Neuronal stem cell (in vitro differentiated cells): Measurements from ENCODE around the gene MSRB2.

Experiments used
- DNase-seq: peaks from one replicate; pipeline ENCODE4 v3.0.0-alpha.2; 2013; ENCODE audit warnings: low spot score
- H2AFZ ChIP-seq: one replicate; pipeline ENCODE4 v1.6.1; 2013; ENCODE audit warnings: mild to moderate bottlenecking, low read length, inconsistent platforms
- H2AK5ac ChIP-seq: 2 replicates; pipeline ENCODE4 v1.6.1; 2013; ENCODE audit warnings: low read depth, mild to moderate bottlenecking, inconsistent platforms, low read length, moderate library complexity, mixed read lengths
- H2BK120ac ChIP-seq: 2 replicates; pipeline ENCODE4 v1.6.1; 2013; ENCODE audit warnings: low read depth, mild to moderate bottlenecking, inconsistent platforms, low read length, moderate library complexity, mixed read lengths
- H2BK12ac ChIP-seq: one replicate; pipeline ENCODE4 v1.6.1; 2013; ENCODE audit warnings: low read length, inconsistent platforms
- H2BK15ac ChIP-seq: 2 replicates; pipeline ENCODE4 v1.6.1; 2013; ENCODE audit warnings: mild to moderate bottlenecking, low read length, inconsistent platforms, mixed read lengths
- H2BK5ac ChIP-seq: one replicate; pipeline ENCODE4 v1.6.1; 2013; ENCODE audit warnings: inconsistent platforms, mild to moderate bottlenecking, low read length, moderate library complexity
- H3K14ac ChIP-seq: one replicate; pipeline ENCODE4 v1.6.1; 2013; ENCODE audit warnings: low read length, inconsistent platforms
- H3K18ac ChIP-seq: 2 replicates; pipeline ENCODE4 v1.6.1; 2013; ENCODE audit warnings: low read length, inconsistent platforms
- H3K23ac ChIP-seq: 2 replicates; pipeline ENCODE4 v1.6.1; 2013; ENCODE audit warnings: low read depth, mild to moderate bottlenecking, mixed read lengths, low read length, inconsistent platforms; ENCODE audit not compliant: poor library complexity
- H3K27ac ChIP-seq: replicated peaks from 3 replicates; pipeline ENCODE4 v1.5.1; 2013; ENCODE audit warnings: low read length, inconsistent platforms
- H3K27me3 ChIP-seq, 3 experiments: 2 replicates each; pipeline ENCODE4 v1.6.1; 2013; ENCODE audit warnings: low read length in 3 of 3, mild to moderate bottlenecking in 2 of 3, inconsistent platforms in 1 of 3, low read depth in 1 of 3, mixed read lengths in 1 of 3, moderate library complexity in 1 of 3; ENCODE audit not compliant: control insufficient read depth in 3 of 3, insufficient read depth in 3 of 3
- H3K36me3 ChIP-seq, 2 donors: replicated peaks in 1 of 2; 2 replicates each; pipeline ENCODE4 v1.6.1; 2013; ENCODE audit warnings: low read length in 2 of 2; ENCODE audit not compliant: control insufficient read depth in 2 of 2, insufficient read depth in 2 of 2
- H3K4ac ChIP-seq: 2 replicates; pipeline ENCODE4 v1.6.1; 2013; ENCODE audit warnings: inconsistent platforms, mild to moderate bottlenecking, low read length, moderate library complexity
- H3K4me1 ChIP-seq, 2 donors: 1 replicate in 1 of 2; 2 replicates in 1 of 2; pipeline ENCODE4 v1.6.1; 2013; ENCODE audit warnings: low read length in 2 of 2, low read depth in 1 of 2; ENCODE audit not compliant: control insufficient read depth in 2 of 2, insufficient read depth in 1 of 2
- H3K4me2 ChIP-seq: one replicate; pipeline ENCODE4 v1.6.1; 2013; ENCODE audit warnings: mild to moderate bottlenecking, low read length, inconsistent platforms; ENCODE audit not compliant: insufficient read depth, poor library complexity, severe bottlenecking
- H3K4me3 ChIP-seq, 2 donors: 2 replicates each; pipeline ENCODE4 v1.5.1; 2013; ENCODE audit warnings: low read length in 2 of 2, mild to moderate bottlenecking in 2 of 2, inconsistent platforms in 1 of 2, moderate library complexity in 1 of 2
- H3K79me1 ChIP-seq: one replicate; pipeline ENCODE4 v1.6.1; 2013; ENCODE audit warnings: low read depth, mild to moderate bottlenecking, inconsistent platforms, low read length, moderate library complexity
- H3K9ac ChIP-seq: one replicate; pipeline ENCODE4 v1.6.1; 2013; ENCODE audit warnings: mild to moderate bottlenecking, low read depth, low read length, inconsistent platforms; ENCODE audit not compliant: poor library complexity
- H3K9me3 ChIP-seq, 2 donors: replicated peaks in 1 of 2; 2 replicates each; pipeline versions ENCODE3 to v1.6.1; 2013; ENCODE audit warnings: low read length in 2 of 2, mild to moderate bottlenecking in 2 of 2, inconsistent platforms in 1 of 2, low read depth in 1 of 2, mixed read lengths in 1 of 2, moderate library complexity in 1 of 2; ENCODE audit not compliant: control insufficient read depth in 2 of 2, insufficient read depth in 1 of 2
- H4K8ac ChIP-seq: one replicate; pipeline ENCODE4 v1.6.1; 2013; ENCODE audit warnings: low read depth, mild to moderate bottlenecking, inconsistent platforms, low read length, moderate library complexity
- H4K91ac ChIP-seq: one replicate; pipeline ENCODE4 v1.6.1; 2013; ENCODE audit warnings: low read length, low read depth, mild to moderate bottlenecking, inconsistent platforms; ENCODE audit not compliant: poor library complexity
- WGBS, 2 donors: extraction: QIAGEN DNeasy Blood & Tissue Kit; methylation state at CpG; one replicate each; pipeline ENCODE4 v1.1.7; 2013; ENCODE audit warnings: missing lambda C conversion rate in 2 of 2, mixed read lengths in 1 of 2; ENCODE audit not compliant: insufficient read length in 2 of 2, insufficient replicate concordance in 1 of 2; ENCODE audit errors: extremely low coverage in 2 of 2; 5-methylcytosine and 5-hydroxymethylcytosine counted together

Gene MSRB2

GRCh38 chr10:23099079-23099478 is 3.7 kb downstream of the MSRB2 start:
- no peak for DNase-seq

GRCh38 chr10:23099816-23100215 is 4.4 kb downstream of the MSRB2 start:
- Histone ChIP-seq H2BK15ac (no peak overlapping the region), H2BK12ac (no peak overlapping the region), H3K9me3 (peaks cover 3 to 6% of the 10 kb centered on the region in 2 donors), H3K9ac (no peak overlapping the region), H2BK5ac (no peak overlapping the region), H3K4me2 (no peak overlapping the region), H3K14ac (no peak overlapping the region), H3K4me3 (no peak overlapping the region), H3K23ac (no peak overlapping the region), H2AK5ac (no peak overlapping the region), H2BK120ac (no peak overlapping the region), H4K91ac (no peak overlapping the region), H4K8ac (no peak overlapping the region), H2AFZ (no peak overlapping the region), H3K4ac (no peak overlapping the region), H3K27ac (no peak overlapping the region), H3K79me1 (peaks cover 5% of the 10 kb centered on the region), H3K36me3 (peaks cover 0 to 9% of the 10 kb centered on the region in 2 donors), H3K27me3 (peaks cover 0 to 2% (median 0%) of the 10 kb centered on the region in 3 experiments), H3K18ac (no peak overlapping the region), H3K4me1 (peaks cover 7 to 8% of the 10 kb centered on the region in 2 donors)
- DNase-seq = no peak
- WGBS, 2 donors = no CpG with 5 or more reads among the region's 2 CpGs

More at GRCh38 chr10:23099079-23099478, 3.7 kb downstream of the MSRB2 start:
- H3K18ac ChIP-seq = no peak overlapping the region
- no peak overlapping the region for H2BK5ac ChIP-seq
- H3K14ac ChIP-seq = no peak overlapping the region
- H2BK120ac ChIP-seq = no peak overlapping the region
- no peak overlapping the region for H3K4me2 ChIP-seq
- H3K23ac ChIP-seq = no peak overlapping the region
- H3K36me3 ChIP-seq = peaks cover 0 to 2% of the 10 kb centered on the region in 2 donors
- no peak overlapping the region for H2BK12ac ChIP-seq
- peaks cover 5% of the 10 kb centered on the region for H3K79me1 ChIP-seq
- no peak overlapping the region for H4K8ac ChIP-seq
- H3K4ac ChIP-seq = no peak overlapping the region
- no peak overlapping the region for H3K9ac ChIP-seq
- peaks cover 7 to 8% of the 10 kb centered on the region in 2 donors for H3K4me1 ChIP-seq
- no peak overlapping the region for H3K4me3 ChIP-seq
- H3K27ac ChIP-seq = no peak overlapping the region
- WGBS, 2 donors = no CpG with 5 or more reads among the region's 3 CpGs
- peaks cover 3 to 6% of the 10 kb centered on the region in 2 donors for H3K9me3 ChIP-seq
- H2AK5ac ChIP-seq = no peak overlapping the region
- H2BK15ac ChIP-seq = no peak overlapping the region
- no peak overlapping the region for H4K91ac ChIP-seq
- peaks cover 0 to 2% (median 0%) of the 10 kb centered on the region in 3 experiments for H3K27me3 ChIP-seq
- H2AFZ ChIP-seq = no peak overlapping the region

- H2BK12ac ChIP-seq = no peak overlapping the region
- no peak overlapping the region for H3K4me2 ChIP-seq
- H3K27ac ChIP-seq = no peak overlapping the region
- H3K9me3 ChIP-seq = peaks cover 3 to 6% of the 10 kb centered on the region in 2 donors
- H2AK5ac ChIP-seq = no peak overlapping the region
- no peak overlapping the region for H3K14ac ChIP-seq
- no peak overlapping the region for H2BK15ac ChIP-seq
- H2BK120ac ChIP-seq = no peak overlapping the region
- H3K18ac ChIP-seq = no peak overlapping the region
- H3K79me1 ChIP-seq = peaks cover 5% of the 10 kb centered on the region
- H2BK5ac ChIP-seq = no peak overlapping the region
- H4K91ac ChIP-seq = no peak overlapping the region
- H2AFZ ChIP-seq = no peak overlapping the region
- no peak for DNase-seq
- peaks cover 7 to 8% of the 10 kb centered on the region in 2 donors for H3K4me1 ChIP-seq
- H4K8ac ChIP-seq = no peak overlapping the region
- H3K4me3 ChIP-seq = no peak overlapping the region
- H3K9ac ChIP-seq = no peak overlapping the region
- 100% methylated on average over 1 of the region's 6 CpGs; no CpG with 5 or more reads in 1 of the 2 donors for WGBS, 2 donors
- peaks cover 0 to 16% of the 10 kb centered on the region in 2 donors for H3K36me3 ChIP-seq
- peaks cover 0 to 2% (median 0%) of the 10 kb centered on the region in 3 experiments for H3K27me3 ChIP-seq
- no peak overlapping the region for H3K23ac ChIP-seq
- no peak overlapping the region for H3K4ac ChIP-seq
Measured at GRCh38 chr10:23100331-23101030, 5.1 kb downstream of the MSRB2 start.

GRCh38 chr10:23106331-23107072 is 11.1 kb downstream of the MSRB2 start:
- H2BK15ac ChIP-seq = no peak overlapping the region
- no peak overlapping the region for H2AFZ ChIP-seq
- peaks cover 6 to 11% of the 10 kb centered on the region in 2 donors for H3K4me1 ChIP-seq
- no peak for DNase-seq
- H3K4me3 ChIP-seq = peak overlapping the region in 1 of 2 donors; percentile 26
- H3K27ac ChIP-seq = no peak overlapping the region
- H3K23ac ChIP-seq = no peak overlapping the region
- H3K79me1 ChIP-seq = no peaks in the 10 kb centered on the region
- no peak overlapping the region for H3K4me2 ChIP-seq
- H3K18ac ChIP-seq = no peak overlapping the region
- H4K91ac ChIP-seq = no peak overlapping the region
- H3K14ac ChIP-seq = no peak overlapping the region
- no peak overlapping the region for H3K9ac ChIP-seq
- no peaks in the 10 kb centered on the region for H3K27me3 ChIP-seq
- no peak overlapping the region for H2BK12ac ChIP-seq
- no peak overlapping the region for H3K4ac ChIP-seq
- no peaks in the 10 kb centered on the region for H3K9me3 ChIP-seq
- no peak overlapping the region for H2BK120ac ChIP-seq
- peaks cover 0 to 54% of the 10 kb centered on the region in 2 donors for H3K36me3 ChIP-seq
- WGBS, 2 donors = no CpG with 5 or more reads among the region's 10 CpGs
- no peak overlapping the region for H2BK5ac ChIP-seq
- H2AK5ac ChIP-seq = no peak overlapping the region
- H4K8ac ChIP-seq = no peak overlapping the region
